IMR-90 (cell line): Measurements from ENCODE around the gene HOXB6. TPM values are rescaled to one million over a fixed set of nuclear protein-coding genes. Genes with fewer than 3 reads are reported as not detected.

Experiments
- ATAC-seq: fragments of 200-7000 bp; cut with Tn5 transposase; 2 replicates; pipeline ENCODE4 v1.9.1; 2020; ENCODE audit warnings: low read depth, mild to moderate bottlenecking, moderate library complexity
- BruUV-seq: library from RNA; stranded (reverse); fragments of 400-500 nt; replicated peaks from 2 replicates; lab custom pipeline; 2021; lab: Mats Ljungman, UMichigan
- CTCF ChIA-PET: fragments of 300-600 bp; formaldehyde crosslinking; extraction: SDS; loops from one replicate; lab custom pipeline; 2021; ENCODE audit warnings: antibody characterized with exemption; lab: Yijun Ruan, JAX
- POLR2A ChIA-PET: fragments of 300-600 bp; sonication (Branson Sonifier 250); formaldehyde crosslinking; loops from one replicate; lab custom pipeline; 2022; ENCODE audit warnings: antibody characterized with exemption; ENCODE audit not compliant: unreplicated experiment; lab: Charles Lee
- DNase-seq: peaks from one replicate; pipeline ENCODE4 v3.0.0; 2013
- H2AFZ ChIP-seq: replicated peaks from 2 replicates; pipeline ENCODE3; 2013; ENCODE audit warnings: low read length, mild to moderate bottlenecking; ENCODE audit not compliant: poor library complexity
- H2AK5ac ChIP-seq: 2 replicates; pipeline ENCODE4 v1.6.1; 2013; ENCODE audit warnings: low read depth, low read length, inconsistent platforms
- H2AK9ac ChIP-seq: replicated peaks from 2 replicates; pipeline ENCODE3; 2013; ENCODE audit warnings: mild to moderate bottlenecking, low read depth, low read length, moderate library complexity; ENCODE audit not compliant: poor library complexity
- H2BK120ac ChIP-seq: 2 replicates; pipeline ENCODE4 v1.6.1; 2013; ENCODE audit warnings: low read depth, low read length, inconsistent platforms
- H2BK15ac ChIP-seq: 3 replicates; pipeline ENCODE4 v1.6.1; 2013; ENCODE audit warnings: low read depth, low read length, inconsistent platforms
- H2BK20ac ChIP-seq: 2 replicates; pipeline ENCODE4 v1.6.1; 2013; ENCODE audit warnings: low read depth, mild to moderate bottlenecking, inconsistent platforms, low read length, moderate library complexity
- H2BK5ac ChIP-seq: 2 replicates; pipeline ENCODE4 v1.6.1; 2013; ENCODE audit warnings: mild to moderate bottlenecking, low read depth, low read length, inconsistent platforms; ENCODE audit not compliant: poor library complexity, severe bottlenecking
- H3K14ac ChIP-seq: replicated peaks from 2 replicates; pipeline ENCODE4 v1.6.1; 2013; ENCODE audit warnings: low read depth, low read length, inconsistent platforms
- H3K18ac ChIP-seq: 2 replicates; pipeline ENCODE4 v1.6.1; 2013; ENCODE audit warnings: low read depth, low read length, control low read depth
- H3K23ac ChIP-seq: 2 replicates; pipeline ENCODE4 v1.6.1; 2013; ENCODE audit warnings: low read depth, low read length, inconsistent platforms
- H3K27ac ChIP-seq: 2 replicates; pipeline ENCODE4 v1.5.1; 2013; ENCODE audit warnings: mild to moderate bottlenecking, control low read depth, low read length; ENCODE audit not compliant: insufficient read depth
- H3K27me3 ChIP-seq: 2 replicates; pipeline ENCODE4 v1.6.1; 2013; ENCODE audit warnings: low read length; ENCODE audit not compliant: control insufficient read depth, insufficient read depth
- H3K36me3 ChIP-seq: 2 replicates; pipeline ENCODE4 v1.6.1; 2013; ENCODE audit warnings: low read length, mixed read lengths; ENCODE audit not compliant: control insufficient read depth, insufficient read depth
- H3K4ac ChIP-seq: 2 replicates; pipeline ENCODE4 v1.6.1; 2013; ENCODE audit warnings: low read depth, low read length, inconsistent platforms
- H3K4me1 ChIP-seq: 2 replicates; pipeline ENCODE4 v1.6.1; 2013; ENCODE audit warnings: low read length, mixed read lengths; ENCODE audit not compliant: control insufficient read depth, insufficient read depth
- H3K4me2 ChIP-seq: 2 replicates; pipeline ENCODE4 v1.6.1; 2013; ENCODE audit warnings: low read depth, mild to moderate bottlenecking, control low read depth, low read length, moderate library complexity
- H3K4me3 ChIP-seq: 2 replicates; pipeline ENCODE4 v1.5.1; 2013; ENCODE audit warnings: low read depth, mild to moderate bottlenecking, control low read depth, low read length, moderate library complexity; ENCODE audit not compliant: insufficient read depth
- H3K56ac ChIP-seq: 2 replicates; pipeline ENCODE4 v1.6.1; 2013; ENCODE audit warnings: low read length, inconsistent platforms; ENCODE audit not compliant: insufficient read depth; ENCODE audit errors: extremely low read depth
- H3K79me1 ChIP-seq, 2 experiments: 2 replicates each; pipeline ENCODE4 v1.6.1; 2013; ENCODE audit warnings: low read length in 2 of 2, inconsistent platforms in 1 of 2, low read depth in 1 of 2
- H3K9ac ChIP-seq: 2 replicates; pipeline ENCODE4 v1.6.1; 2013; ENCODE audit warnings: low read depth, low read length, control low read depth
- H3K9me1 ChIP-seq: 2 replicates; pipeline ENCODE4 v1.6.1; 2013; ENCODE audit warnings: low read length, inconsistent platforms; ENCODE audit not compliant: insufficient read depth
- H3K9me3 ChIP-seq: 2 replicates; pipeline ENCODE4 v1.6.1; 2013; ENCODE audit warnings: low read length; ENCODE audit not compliant: control insufficient read depth, insufficient read depth
- H4K20me1 ChIP-seq: 2 replicates; pipeline ENCODE4 v1.6.1; 2013; ENCODE audit warnings: low read length, inconsistent platforms; ENCODE audit not compliant: insufficient read depth
- H4K5ac ChIP-seq: 2 replicates; pipeline ENCODE4 v1.6.1; 2013; ENCODE audit warnings: mild to moderate bottlenecking, low read depth, low read length, control low read depth
- H4K8ac ChIP-seq, 2 experiments: 2 replicates each; pipeline ENCODE4 v1.6.1; 2013; ENCODE audit warnings: low read depth in 2 of 2, low read length in 2 of 2, control low read depth in 1 of 2, inconsistent platforms in 1 of 2
- H4K91ac ChIP-seq: 2 replicates; pipeline ENCODE4 v1.6.1; 2013; ENCODE audit warnings: low read depth, low read length, inconsistent platforms; ENCODE audit not compliant: insufficient read depth
- BHLHE40 ChIP-seq: fragments of 150-350 bp; IDR thresholded peaks from 2 replicates; pipeline ENCODE4 v1.6.1; 2016; ENCODE audit warnings: mild to moderate bottlenecking, low read depth, low read length
- CEBPB ChIP-seq: IDR thresholded peaks from 2 replicates; pipeline ENCODE4 v1.6.1; 2012; ENCODE audit warnings: low read depth, low read length, improper control_type of control experiment
- FOS ChIP-seq: fragments of 150-350 bp; IDR thresholded peaks from 2 replicates; pipeline ENCODE4 v1.6.1; 2016; ENCODE audit warnings: low read depth, low read length
- MAFK ChIP-seq: IDR thresholded peaks from 2 replicates; pipeline ENCODE4 v1.6.1; 2012; ENCODE audit warnings: low read depth, low read length, improper control_type of control experiment
- MAZ ChIP-seq: IDR thresholded peaks from 2 replicates; pipeline ENCODE4 v1.6.1; 2012; ENCODE audit warnings: low read depth, mild to moderate bottlenecking, low read length, improper control_type of control experiment, moderate library complexity, borderline replicate concordance
- MXI1 ChIP-seq: IDR thresholded peaks from 2 replicates; pipeline ENCODE4 v1.6.1; 2012; ENCODE audit warnings: low read depth, mild to moderate bottlenecking, low read length, moderate library complexity, borderline replicate concordance
- NFE2L2 ChIP-seq: fragments of 150-350 bp; IDR thresholded peaks from 2 replicates; pipeline ENCODE4 v1.6.1; 2016; ENCODE audit warnings: low read depth, mild to moderate bottlenecking, low read length
- POLR2A ChIP-seq: IDR thresholded peaks from 2 replicates; pipeline ENCODE4 v1.6.1; 2012; ENCODE audit warnings: mild to moderate bottlenecking, low read depth, low read length
- RAD21 ChIP-seq: IDR thresholded peaks from 2 replicates; pipeline ENCODE4 v1.6.1; 2012; ENCODE audit warnings: low read length, improper control_type of control experiment
- SMC3 ChIP-seq: fragments of 150-350 bp; IDR thresholded peaks from 2 replicates; pipeline ENCODE4 v1.6.1; 2016; ENCODE audit warnings: low read depth, mild to moderate bottlenecking, antibody characterized with exemption, low read length, moderate library complexity
- WGBS, 2 experiments: methylation state at CpG; one replicate each; pipeline versions ENCODE4 v1.1.5 to v1.1.7; 2013; ENCODE audit warnings: missing lambda C conversion rate in 2 of 2; ENCODE audit not compliant: insufficient read length in 1 of 2; ENCODE audit errors: extremely low coverage in 2 of 2; 5-methylcytosine and 5-hydroxymethylcytosine counted together
- dilution Hi-C: fragments of 300-500 bp; cut with HindIII; formaldehyde crosslinking; loops from one replicate; pipeline ENCODE4 v1.14.3; 2018; ENCODE audit warnings: low sequenced_read_pairs; ENCODE audit not compliant: unreplicated experiment
- in situ Hi-C: fragments of 300-500 bp; cut with MboI; formaldehyde crosslinking; loops from 3 replicates; pipeline ENCODE4 v1.14.3; 2019; ENCODE audit warnings: low sequenced_read_pairs, inconsistent platforms, mixed read lengths
- intact Hi-C: fragments of 100-400 bp; cut with micrococcal nuclease; formaldehyde crosslinking; loops from 2 replicates; pipeline ENCODE4 v1.10.0; 2022
- polyA plus RNA-seq, 3 experiments: library from polyadenylated mRNA; depleted of rRNA; stranded (reverse); fragments of >200 nt; gene quantifications; 2 replicates each; pipeline ENCODE4 v1.2.3, GENCODE V29; 2012; ENCODE audit warnings: low replicate concordance in 1 of 3
- total RNA-seq: library from RNA; depleted of rRNA; stranded (reverse); fragments of >200 nt; gene quantifications from 2 replicates; pipeline ENCODE4 v1.2.3, GENCODE V29; 2012

HOXB6 gene
- total and polyA plus RNA-seq, 2 of the 4 experiments (the other 2 are of a cell fraction), result 11.1 to 42.2 TPM

- Histone ChIP-seq H3K9ac (no peak overlapping the region), H3K4me2 (no peak overlapping the region), H4K20me1 (peaks cover 4% of the 10 kb centered on the region; the same call in 1 of the 2 replicates), H3K56ac (no peak overlapping the region), H3K14ac (no peak overlapping the region), H3K9me3 (no peaks in the 10 kb centered on the region; the same call in 1 of the 2 replicates), H2BK5ac (no peak overlapping the region), H2AK5ac (no peak overlapping the region), H4K91ac (no peak overlapping the region), H3K4me3 (no peak overlapping the region), H2BK15ac (no peak overlapping the region), H2BK120ac (no peak overlapping the region), H4K8ac (no peak overlapping the region), H2AFZ (no peak overlapping the region), H4K5ac (no peak overlapping the region), H3K79me1 (peaks cover 0 to 6% of the 10 kb centered on the region in 2 experiments; a peak in 2 of 4 replicates), H2BK20ac (no peak overlapping the region), H3K23ac (no peak overlapping the region), H3K4ac (no peak overlapping the region), H3K27me3 (peaks cover 64% of the 10 kb centered on the region), H3K4me1 (peaks cover under 1% of the 10 kb centered on the region), H3K36me3 (no peaks in the 10 kb centered on the region), H2AK9ac (no peak overlapping the region), H3K27ac (no peak overlapping the region), H3K9me1 (no peaks in the 10 kb centered on the region), H3K18ac (no peak overlapping the region)
- intact Hi-C loops, result no loop called here
- in situ Hi-C loops, result no loop called here
- ATAC-seq (no peak), DNase-seq (no peak)
- BruUV-seq, result no TSS peak
- TF ChIP-seq MXI1 (no peak), BHLHE40 (no peak), CEBPB (no peak), MAFK (no peak), SMC3 (no peak), NFE2L2 (no peak), POLR2A (no peak), MAZ (no peak), FOS (no peak), RAD21 (no peak)
- 73% methylated on average over 3 of the region's 15 CpGs; no CpG with 5 or more reads in 1 of the 2 experiments for WGBS, 2 experiments
- dilution Hi-C loops, result no loop called here
- ChIA-PET CTCF (interaction anchor here (0.6 to 1.5 kb wide), 3 partner anchors 111 to 592 kb away, joined by 3 to 4 read pairs (median 3); no protein-coding TSS in a partner anchor), POLR2A (no interaction called here)
Measured at GRCh38 chr17:48616717-48617470, 12.1 kb upstream of the HOXB6 start.
